GM12878 (cell line): ENCODE results near the gene AEN. TPM values are rescaled to one million over a fixed set of nuclear protein-coding genes. Genes with fewer than 3 reads are reported as not detected.

Experiments used
- BHLHE40 ChIP-seq, 2 experiments: fragments of 450-650 bp in 1 of 2; IDR thresholded peaks; 2 replicates each; pipeline ENCODE4 v1.6.1; 2011 to 2017; ENCODE audit warnings: low read depth in 2 of 2, borderline replicate concordance in 1 of 2, improper control_type of control experiment in 1 of 2, low read length in 1 of 2, mild to moderate bottlenecking in 1 of 2
- BMI1 ChIP-seq: fragments of 450-650 bp; IDR thresholded peaks from 2 replicates; pipeline ENCODE4 v1.6.1; 2016; ENCODE audit warnings: mild to moderate bottlenecking, moderate library complexity, borderline replicate concordance
- CBFB ChIP-seq: IDR thresholded peaks from 2 replicates; pipeline ENCODE4 v1.6.1; 2016; ENCODE audit warnings: antibody characterized with exemption, low read depth
- CBX3 ChIP-seq: fragments of 200-600 bp; sonication (generic); IDR thresholded peaks from 2 replicates; pipeline ENCODE4 v1.6.1; 2016; ENCODE audit warnings: low read depth, borderline replicate concordance
- FOXM1 ChIP-seq: IDR thresholded peaks from 2 replicates; pipeline ENCODE4 v1.6.1; 2012; ENCODE audit warnings: low read depth, mild to moderate bottlenecking, inconsistent platforms, low read length, moderate library complexity
- GATAD2B ChIP-seq: fragments of 450-650 bp; conservative IDR thresholded peaks from 2 replicates; pipeline ENCODE4 v1.6.1; 2017; ENCODE audit warnings: low read depth, mild to moderate bottlenecking, moderate library complexity
- HDAC2 ChIP-seq: fragments of 200-600 bp; sonication (generic); IDR thresholded peaks from 2 replicates; pipeline ENCODE4 v1.6.1; 2017
- HSF1 ChIP-seq: fragments of 150-350 bp; IDR thresholded peaks from 2 replicates; pipeline ENCODE4 v1.6.1; 2014; ENCODE audit warnings: mild to moderate bottlenecking, low read depth, low read length
- IKZF2 ChIP-seq, 2 experiments: fragments of 450-650 bp; IDR thresholded peaks; 2 replicates each; pipeline ENCODE4 v1.6.1; 2017; ENCODE audit warnings: mild to moderate bottlenecking in 2 of 2, moderate library complexity in 2 of 2
- NFIC ChIP-seq: IDR thresholded peaks from 2 replicates; pipeline ENCODE4 v1.6.1; 2012; ENCODE audit warnings: low read depth, mild to moderate bottlenecking, inconsistent platforms, low read length, moderate library complexity
- NKRF ChIP-seq: fragments of 450-650 bp; conservative IDR thresholded peaks from 2 replicates; pipeline ENCODE4 v1.6.1; 2017; ENCODE audit warnings: mild to moderate bottlenecking, moderate library complexity
- RAD21 ChIP-seq: IDR thresholded peaks from 2 replicates; pipeline ENCODE4 v1.6.1; 2011; ENCODE audit warnings: mild to moderate bottlenecking, low read depth, low read length, moderate library complexity; ENCODE audit not compliant: insufficient read depth
- RCOR1 ChIP-seq: conservative IDR thresholded peaks from 2 replicates; pipeline ENCODE4 v1.6.1; 2012; ENCODE audit warnings: low read depth, low read length, improper control_type of control experiment
- RUNX3 ChIP-seq: IDR thresholded peaks from 2 replicates; pipeline ENCODE4 v1.6.1; 2012; ENCODE audit warnings: low read length, inconsistent platforms
- SIN3A ChIP-seq: IDR thresholded peaks from 2 replicates; pipeline ENCODE4 v1.6.1; 2012; ENCODE audit warnings: low read depth, low read length, improper control_type of control experiment
- SMARCA5 ChIP-seq: fragments of 450-650 bp; IDR thresholded peaks from 2 replicates; pipeline ENCODE4 v1.6.1; 2017; ENCODE audit warnings: mild to moderate bottlenecking
- SP1 ChIP-seq: IDR thresholded peaks from one replicate; pipeline ENCODE4 v1.6.1; 2011; ENCODE audit warnings: low read depth, low read length
- SREBF1 ChIP-seq: IDR thresholded peaks from 2 replicates; pipeline ENCODE4 v1.6.1; 2012; ENCODE audit warnings: mild to moderate bottlenecking, low read length
- SUPT20H ChIP-seq: IDR thresholded peaks from 2 replicates; pipeline ENCODE4 v1.6.1; 2011; ENCODE audit warnings: low read depth, mild to moderate bottlenecking, low read length, moderate library complexity, borderline replicate concordance; ENCODE audit not compliant: control insufficient read depth
- TCF12 ChIP-seq: IDR thresholded peaks from 2 replicates; pipeline ENCODE4 v1.6.1; 2011; ENCODE audit warnings: low read depth, mild to moderate bottlenecking, low read length
- TCF3 ChIP-seq: IDR thresholded peaks from 2 replicates; pipeline ENCODE4 v1.6.1; 2012; ENCODE audit warnings: low read depth, mild to moderate bottlenecking, low read length, borderline replicate concordance; ENCODE audit not compliant: insufficient read depth
- ZBED1 ChIP-seq: IDR thresholded peaks from 2 replicates; pipeline ENCODE4 v1.6.1; 2016; ENCODE audit warnings: borderline replicate concordance
- ZNF622 ChIP-seq: fragments of 450-650 bp; IDR thresholded peaks from 2 replicates; pipeline ENCODE4 v1.6.1; 2017; ENCODE audit warnings: mild to moderate bottlenecking, inconsistent platforms
- ZZZ3 ChIP-seq: IDR thresholded peaks from 2 replicates; pipeline ENCODE4 v1.6.1; 2011; ENCODE audit warnings: low read depth; ENCODE audit not compliant: control insufficient read depth, insufficient read length
- polyA plus RNA-seq, 11 experiments: library from polyadenylated mRNA; depleted of rRNA in 4 of 11; unstranded in 6 of 11; stranded (reverse) in 5 of 11; fragments of >200 nt; fragmentation: Nextera tagmentation in 4 of 11; fragmentation: Illumina TruSeq in 1 of 11; extraction: Ambion mirVana in 4 of 11; extraction: Trizol in 1 of 11; gene quantifications; 1 replicate in 1 of 11; 2 replicates in 10 of 11; pipeline versions ENCODE4 v1.2.1 to v1.2.3, GENCODE V29; 2011 to 2016; ENCODE audit warnings: inconsistent platforms in 2 of 11, missing spikeins in 2 of 11, low read depth in 1 of 11
- total RNA-seq, 4 experiments: library from RNA; depleted of rRNA in 3 of 4; stranded (reverse); fragments of >200 nt in 3 of 4; fragmentation: Illumina TruSeq in 1 of 4; extraction: Trizol in 1 of 4; gene quantifications; 2 replicates each; pipeline versions ENCODE4 v1.2.1 to v1.2.3, GENCODE V29; 2013 to 2021
- TF ChIP-seq, protein P1 (sequence below): fragments of 450-650 bp; IDR thresholded peaks from 2 replicates; pipeline ENCODE4 v1.6.1; 2017; ENCODE audit warnings: low read depth, mild to moderate bottlenecking, moderate library complexity
- TF ChIP-seq, protein P2 (sequence below): IDR thresholded peaks from 2 replicates; pipeline ENCODE4 v1.6.1; 2011; ENCODE audit warnings: low read depth, mild to moderate bottlenecking, low read length, moderate library complexity, borderline replicate concordance; ENCODE audit errors: extremely low read depth
- TF ChIP-seq, protein P3 (sequence below): fragments of 450-650 bp; IDR thresholded peaks from 2 replicates; pipeline ENCODE4 v1.6.1; 2016; ENCODE audit warnings: mild to moderate bottlenecking

The AEN gene
- total and polyA plus RNA-seq, 10 of the 15 experiments (the other 5 are each of a cell fraction or from before 2014, with no cell fraction given): 11.7 to 81.2 (median 53.7) TPM

GRCh38 chr15:88656760-88657221 lies 35.7 kb downstream of the AEN start (continued):
- TF ChIP-seq BHLHE40 (IDR thresholded peaks at IDR 0.05; ENCODE audit: borderline replicate concordance in 1 of 2, low read depth in 2 of 2, low read length in 1 of 2): peak; percentile 89 to 97
- no peak for TF ChIP-seq ZNF622
- TF ChIP-seq GATAD2B: peak; percentile 75
- peak; percentile 87 for TF ChIP-seq RUNX3
- TF ChIP-seq NKRF: peak; percentile 43; the same call in 1 of the 2 replicates
- TF ChIP-seq TCF12: peak; percentile 99
- TF ChIP-seq ZBED1: no peak
- peak; percentile 96 for TF ChIP-seq TCF3
- 0 out of 2 replicates have a peak, but pooled peaks have one; percentile 63 for TF ChIP-seq RCOR1
- no peak for TF ChIP-seq CBX3
- peak; percentile 62 for TF ChIP-seq FOXM1
- TF ChIP-seq HSF1: no peak
- TF ChIP-seq HDAC2: no peak
- TF ChIP-seq ZZZ3: no peak
- TF ChIP-seq SUPT20H: no peak
- TF ChIP-seq SIN3A: no peak
- peak; percentile 73 to 83; a peak in 3 of 4 replicates for TF ChIP-seq IKZF2 (IDR thresholded peaks at IDR 0.05)
- TF ChIP-seq, protein P1, sequence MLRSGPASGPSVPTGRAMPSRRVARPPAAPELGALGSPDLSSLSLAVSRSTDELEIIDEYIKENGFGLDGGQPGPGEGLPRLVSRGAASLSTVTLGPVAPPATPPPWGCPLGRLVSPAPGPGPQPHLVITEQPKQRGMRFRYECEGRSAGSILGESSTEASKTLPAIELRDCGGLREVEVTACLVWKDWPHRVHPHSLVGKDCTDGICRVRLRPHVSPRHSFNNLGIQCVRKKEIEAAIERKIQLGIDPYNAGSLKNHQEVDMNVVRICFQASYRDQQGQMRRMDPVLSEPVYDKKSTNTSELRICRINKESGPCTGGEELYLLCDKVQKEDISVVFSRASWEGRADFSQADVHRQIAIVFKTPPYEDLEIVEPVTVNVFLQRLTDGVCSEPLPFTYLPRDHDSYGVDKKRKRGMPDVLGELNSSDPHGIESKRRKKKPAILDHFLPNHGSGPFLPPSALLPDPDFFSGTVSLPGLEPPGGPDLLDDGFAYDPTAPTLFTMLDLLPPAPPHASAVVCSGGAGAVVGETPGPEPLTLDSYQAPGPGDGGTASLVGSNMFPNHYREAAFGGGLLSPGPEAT: peak; percentile 79
- TF ChIP-seq, protein P2, sequence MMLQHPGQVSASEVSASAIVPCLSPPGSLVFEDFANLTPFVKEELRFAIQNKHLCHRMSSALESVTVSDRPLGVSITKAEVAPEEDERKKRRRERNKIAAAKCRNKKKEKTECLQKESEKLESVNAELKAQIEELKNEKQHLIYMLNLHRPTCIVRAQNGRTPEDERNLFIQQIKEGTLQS: no peak
- no peak for TF ChIP-seq RAD21
- peak; percentile 65 for TF ChIP-seq CBFB
- peak; percentile 32; the same call in 1 of the 2 replicates for TF ChIP-seq BMI1
- TF ChIP-seq SREBF1: no peak
- peak; percentile 20 for TF ChIP-seq SP1
- TF ChIP-seq SMARCA5: no peak
- TF ChIP-seq NFIC: no peak; the same call in none of the 2 replicates
- TF ChIP-seq, protein P3, sequence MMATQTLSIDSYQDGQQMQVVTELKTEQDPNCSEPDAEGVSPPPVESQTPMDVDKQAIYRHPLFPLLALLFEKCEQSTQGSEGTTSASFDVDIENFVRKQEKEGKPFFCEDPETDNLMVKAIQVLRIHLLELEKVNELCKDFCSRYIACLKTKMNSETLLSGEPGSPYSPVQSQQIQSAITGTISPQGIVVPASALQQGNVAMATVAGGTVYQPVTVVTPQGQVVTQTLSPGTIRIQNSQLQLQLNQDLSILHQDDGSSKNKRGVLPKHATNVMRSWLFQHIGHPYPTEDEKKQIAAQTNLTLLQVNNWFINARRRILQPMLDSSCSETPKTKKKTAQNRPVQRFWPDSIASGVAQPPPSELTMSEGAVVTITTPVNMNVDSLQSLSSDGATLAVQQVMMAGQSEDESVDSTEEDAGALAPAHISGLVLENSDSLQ: peak; percentile 20; the same call in 1 of the 2 replicates
